GM23248 (cell line): Measurements from ENCODE around the gene TMA7. TPM values are rescaled to one million over a fixed set of nuclear protein-coding genes. Genes with fewer than 3 reads are reported as not detected.

Experiments used
- DNase-seq: peaks from one replicate; pipeline ENCODE4 v3.0.0-alpha.2; 2015
- H2AFZ ChIP-seq: fragments of 200-600 bp; sonication (generic); 2 replicates; pipeline ENCODE4 v1.6.1; 2016; ENCODE audit warnings: antibody characterized with exemption
- H3F3A ChIP-seq: fragments of 200-600 bp; sonication (generic); 2 replicates; pipeline ENCODE4 v1.6.1; 2016; ENCODE audit warnings: mild to moderate bottlenecking, antibody characterized with exemption, mixed run types; ENCODE audit not compliant: insufficient read depth
- H3K27ac ChIP-seq: fragments of 200-600 bp; sonication (generic); 2 replicates; pipeline ENCODE4 v1.5.1; 2016; ENCODE audit warnings: mild to moderate bottlenecking
- H3K27me3 ChIP-seq: fragments of 200-600 bp; sonication (generic); replicated peaks from 2 replicates; pipeline ENCODE4 v1.6.1; 2016; ENCODE audit warnings: mild to moderate bottlenecking; ENCODE audit not compliant: insufficient read depth
- H3K36me3 ChIP-seq: fragments of 200-600 bp; sonication (generic); 2 replicates; pipeline ENCODE4 v1.6.1; 2016; ENCODE audit warnings: low read depth, mild to moderate bottlenecking
- H3K4me1 ChIP-seq: fragments of 200-600 bp; sonication (generic); 2 replicates; pipeline ENCODE4 v1.6.1; 2016; ENCODE audit warnings: mild to moderate bottlenecking; ENCODE audit not compliant: insufficient read depth
- H3K4me2 ChIP-seq: fragments of 200-600 bp; sonication (generic); one replicate; pipeline ENCODE4 v1.6.1; 2016; ENCODE audit warnings: mild to moderate bottlenecking; ENCODE audit not compliant: unreplicated experiment
- H3K4me3 ChIP-seq: fragments of 200-600 bp; sonication (generic); 2 replicates; pipeline ENCODE4 v1.5.1; 2016; ENCODE audit warnings: mild to moderate bottlenecking
- H3K79me2 ChIP-seq: fragments of 200-600 bp; sonication (generic); 2 replicates; pipeline ENCODE4 v1.6.1; 2016; ENCODE audit warnings: mild to moderate bottlenecking; ENCODE audit not compliant: insufficient read depth
- H3K9ac ChIP-seq: fragments of 200-600 bp; sonication (generic); 2 replicates; pipeline ENCODE4 v1.6.1; 2016; ENCODE audit warnings: mild to moderate bottlenecking
- H3K9me2 ChIP-seq: fragments of 200-600 bp; sonication (generic); 2 replicates; pipeline ENCODE4 v1.6.1; 2016; ENCODE audit warnings: mixed run types, mild to moderate bottlenecking, moderate library complexity; ENCODE audit not compliant: insufficient read depth
- H3K9me3 ChIP-seq: fragments of 200-600 bp; sonication (generic); one replicate; pipeline ENCODE4 v1.6.1; 2017; ENCODE audit warnings: low read depth
- H4K20me1 ChIP-seq: fragments of 200-600 bp; sonication (generic); 2 replicates; pipeline ENCODE4 v1.6.0; 2016; ENCODE audit not compliant: insufficient read depth
- EZH2 ChIP-seq: fragments of 200-600 bp; sonication (generic); IDR thresholded peaks from 2 replicates; pipeline ENCODE4 v1.6.1; 2018; ENCODE audit warnings: antibody characterized with exemption, mild to moderate bottlenecking; ENCODE audit not compliant: insufficient read depth, poor library complexity, severe bottlenecking
- EZH2phosphoT487 ChIP-seq: fragments of 200-600 bp; sonication (generic); IDR thresholded peaks from 2 replicates; pipeline ENCODE4 v1.6.1; 2018; ENCODE audit warnings: antibody characterized with exemption, moderate library complexity, mild to moderate bottlenecking, low read depth; ENCODE audit not compliant: insufficient read depth
- WGBS, 2 experiments: methylation state at CpG; one replicate each; pipeline ENCODE4 v1.1.6; 2015 to 2017; ENCODE audit warnings: low lambda C conversion rate in 2 of 2, low coverage in 1 of 2; ENCODE audit errors: missing lambda C conversion rate in 2 of 2; 5-methylcytosine and 5-hydroxymethylcytosine counted together
- in situ Hi-C: fragments of 300-500 bp; cut with MboI; formaldehyde crosslinking; loops from 2 replicates; pipeline ENCODE4 v1.15.0; 2020
- polyA plus RNA-seq: library from polyadenylated mRNA; unstranded; fragments of >200 nt; fragmentation: Nextera tagmentation; extraction: Ambion mirVana; gene quantifications from 2 replicates; pipeline ENCODE4 v1.2.1, GENCODE V29; 2016
- total RNA-seq: library from RNA; depleted of rRNA; stranded (reverse); fragments of >200 nt; shearing (Covaris generic); gene quantifications from 2 replicates; pipeline ENCODE4 v1.2.3, GENCODE V29; 2014

Gene TMA7
- total and polyA plus RNA-seq, 2 experiments from 2014 or later = 244 to 552 TPM

GRCh38 chr3:48432411-48433371, 7.4 kb upstream of the TMA7 start:
- H2AFZ ChIP-seq = no peak overlapping the region
- TF ChIP-seq EZH2 (no peak), EZH2phosphoT487 (no peak)
- no peaks in the 10 kb centered on the region for H3K9me3 ChIP-seq
- no peaks in the 10 kb centered on the region for H3K36me3 ChIP-seq
- no peaks in the 10 kb centered on the region for H3K9me2 ChIP-seq
- no peak for DNase-seq
- peak overlapping the region; percentile 41 for H3K4me2 ChIP-seq
- H4K20me1 ChIP-seq = no peaks in the 10 kb centered on the region
- in situ Hi-C loops = loop anchor here (10.0 kb wide), 1 partner anchor 158 kb away; no protein-coding TSS in a partner anchor
- peaks cover 21% of the 10 kb centered on the region for H3K4me1 ChIP-seq
- WGBS, 2 experiments = 71 to 73% methylated on average over 16 of the region's 16 CpGs
- H3K4me3 ChIP-seq = 0 out of 2 replicates have a peak overlapping the region, but pooled peaks have one; percentile 13
- no peak overlapping the region for H3K27ac ChIP-seq
- H3F3A ChIP-seq = 0 out of 2 replicates have a peak, but pooled peaks cover 6% of the 10 kb centered on the region
- no peak overlapping the region for H3K9ac ChIP-seq
- no peaks in the 10 kb centered on the region for H3K79me2 ChIP-seq
- no peaks in the 10 kb centered on the region for H3K27me3 ChIP-seq

GRCh38 chr3:48433472-48434118, 6.5 kb upstream of the TMA7 start:
- Histone ChIP-seq H3K4me1 (peaks cover 18% of the 10 kb centered on the region), H3K27ac (peak overlapping the region; percentile 59), H3K4me2 (peak overlapping the region; percentile 41), H3K9me3 (no peaks in the 10 kb centered on the region), H3K79me2 (no peaks in the 10 kb centered on the region), H4K20me1 (no peaks in the 10 kb centered on the region), H3K36me3 (no peaks in the 10 kb centered on the region), H3K9ac (peak overlapping the region; percentile 48), H3F3A (0 out of 2 replicates have a peak, but pooled peaks cover 6% of the 10 kb centered on the region), H3K27me3 (no peaks in the 10 kb centered on the region), H3K9me2 (no peaks in the 10 kb centered on the region), H2AFZ (0 out of 2 replicates have a peak overlapping the region, but pooled peaks have one; percentile 24), H3K4me3 (peak overlapping the region; percentile 13; the same call in 1 of the 2 replicates)
- TF ChIP-seq EZH2phosphoT487 (no peak), EZH2 (no peak)
- 29% methylated on average over 12 of the region's 12 CpGs for WGBS, 2 experiments
- in situ Hi-C loops = loop anchor here (10.0 kb wide), 1 partner anchor 159 kb away; no protein-coding TSS in a partner anchor
- peak; percentile 83 for DNase-seq

- H3K9me2 ChIP-seq = no peaks in the 10 kb centered on the region
- H2AFZ ChIP-seq = no peak overlapping the region
- DNase-seq = no peak
- no peaks in the 10 kb centered on the region for H3K9me3 ChIP-seq
- peaks cover 18% of the 10 kb centered on the region for H3K4me1 ChIP-seq
- H3K27ac ChIP-seq = peak overlapping the region; percentile 59; the same call in 1 of the 2 replicates
- peak overlapping the region; percentile 41 for H3K4me2 ChIP-seq
- no peaks in the 10 kb centered on the region for H4K20me1 ChIP-seq
- H3K79me2 ChIP-seq = peaks cover 10% of the 10 kb centered on the region
- 71 to 72% methylated on average over 14 to 15 of the region's 15 CpGs for whole genome bisulfite sequencing, 2 experiments
- H3K36me3 ChIP-seq = no peaks in the 10 kb centered on the region
- TF ChIP-seq EZH2phosphoT487 (no peak), EZH2 (no peak)
- no peaks in the 10 kb centered on the region for H3K27me3 ChIP-seq
- peak overlapping the region; percentile 48; the same call in 1 of the 2 replicates for H3K9ac ChIP-seq
- 0 out of 2 replicates have a peak, but pooled peaks cover 6% of the 10 kb centered on the region for H3F3A ChIP-seq
- in situ Hi-C loops = loop anchor here (10.0 kb wide), 1 partner anchor 160 kb away; no protein-coding TSS in a partner anchor
- no peak overlapping the region for H3K4me3 ChIP-seq
Observed at GRCh38 chr3:48434591-48435222, 5.3 kb upstream of the TMA7 start.

GRCh38 chr3:48435223-48435595, 4.8 kb upstream of the TMA7 start:
- Histone ChIP-seq H3K36me3 (no peaks in the 10 kb centered on the region), H3K27ac (no peak overlapping the region), H3K4me3 (no peak overlapping the region), H4K20me1 (no peaks in the 10 kb centered on the region), H3K4me1 (peaks cover 18% of the 10 kb centered on the region), H3F3A (0 out of 2 replicates have a peak, but pooled peaks cover 6% of the 10 kb centered on the region), H2AFZ (no peak overlapping the region), H3K4me2 (no peak overlapping the region), H3K9me3 (no peaks in the 10 kb centered on the region), H3K27me3 (no peaks in the 10 kb centered on the region), H3K79me2 (peaks cover 15% of the 10 kb centered on the region), H3K9ac (no peak overlapping the region), H3K9me2 (no peaks in the 10 kb centered on the region)
- DNase-seq = no peak
- 54% methylated on average over 4 of the region's 4 CpGs for WGBS, 2 experiments
- in situ Hi-C loops = loop anchor here (10.0 kb wide), 1 partner anchor 160 kb away; no protein-coding TSS in a partner anchor
- no peak for TF ChIP-seq EZH2phosphoT487
- no peak for TF ChIP-seq EZH2
